Gastrocnemius medialis (tissue), 4 donors: ENCODE measurements around the gene ZRANB2. TPM values are rescaled to one million over a fixed set of nuclear protein-coding genes. Genes with fewer than 3 reads are reported as not detected.

Experiments
- ATAC-seq, 2 donors: fragments of 150-250 bp; one replicate each; pipeline ENCODE4 v1.9.1; 2016
- DNase-seq, 2 donors: peaks; one replicate each; pipeline ENCODE4 v3.0.0-alpha.2; 2019
- H3K27ac ChIP-seq, 4 donors: fragments of 200-600 bp; sonication (generic); 1 replicate in 1 of 4; 2 replicates in 3 of 4; pipeline ENCODE4 v1.5.1; 2016 to 2018; ENCODE audit warnings: mild to moderate bottlenecking in 2 of 4, moderate library complexity in 1 of 4
- H3K27me3 ChIP-seq, 3 donors: fragments of 200-600 bp; sonication (generic) in 2 of 3; 1 replicate in 1 of 3; 2 replicates in 2 of 3; pipeline versions ENCODE4 v1.5.1 to v1.6.0; 2016 to 2019; ENCODE audit warnings: mild to moderate bottlenecking in 1 of 3, moderate library complexity in 1 of 3
- H3K36me3 ChIP-seq, 2 donors: fragments of 200-600 bp; sonication (generic) in 1 of 2; one replicate each; pipeline ENCODE4 v1.5.1; 2017 to 2018
- H3K4me1 ChIP-seq, 2 donors: fragments of 200-600 bp; sonication (generic) in 1 of 2; one replicate each; pipeline ENCODE4 v1.5.1; 2016 to 2017; ENCODE audit warnings: mild to moderate bottlenecking in 2 of 2
- H3K4me3 ChIP-seq, 4 donors: fragments of 200-600 bp; sonication (generic) in 3 of 4; 1 replicate in 1 of 4; 2 replicates in 3 of 4; pipeline ENCODE4 v1.5.1; 2016 to 2019; ENCODE audit warnings: mild to moderate bottlenecking in 2 of 4
- H3K9me3 ChIP-seq, 3 donors: fragments of 200-600 bp; sonication (generic) in 2 of 3; 1 replicate in 1 of 3; 2 replicates in 2 of 3; pipeline ENCODE4 v1.5.1; 2016 to 2019
- CTCF ChIP-seq, 5 experiments: fragments of 450-650 bp in 3 of 5; fragments of 200-600 bp in 2 of 5; sonication (generic) in 2 of 5; IDR thresholded peaks in 4 of 5; conservative IDR thresholded peaks in 1 of 5; 1 replicate in 4 of 5; 2 replicates in 1 of 5; pipeline ENCODE4 v1.5.1; 2016 to 2019; ENCODE audit warnings: antibody characterized with exemption in 5 of 5, mild to moderate bottlenecking in 3 of 5, moderate library complexity in 3 of 5
- POLR2A ChIP-seq, 2 donors: fragments of 450-650 bp; IDR thresholded peaks; one replicate each; pipeline ENCODE4 v1.6.1; 2017; ENCODE audit warnings: antibody characterized with exemption in 2 of 2, mild to moderate bottlenecking in 2 of 2, moderate library complexity in 2 of 2
- in situ Hi-C, 4 donors: fragments of 200-750 bp; cut with MboI; loops; one replicate each; pipeline versions ENCODE4 v1.15.0 to v1.8.0; 2017; ENCODE audit warnings: low sequenced_read_pairs in 4 of 4
- intact Hi-C: fragments of 100-400 bp; cut with DNase I; formaldehyde crosslinking; loops from one replicate; pipeline ENCODE4 v1.15.1; 2023; ENCODE audit warnings: low total_unique reads
- total RNA-seq, 4 donors: library from RNA; depleted of rRNA; stranded (reverse); fragments of >200 nt; gene quantifications; one replicate each; pipeline versions ENCODE4 v1.1.0 to v1.2.3, GENCODE V29; 2016

Gene ZRANB2
- total RNA-seq, 4 donors from 2014 or later: 20.5 to 66.5 (median 24.1) TPM

DNA sequence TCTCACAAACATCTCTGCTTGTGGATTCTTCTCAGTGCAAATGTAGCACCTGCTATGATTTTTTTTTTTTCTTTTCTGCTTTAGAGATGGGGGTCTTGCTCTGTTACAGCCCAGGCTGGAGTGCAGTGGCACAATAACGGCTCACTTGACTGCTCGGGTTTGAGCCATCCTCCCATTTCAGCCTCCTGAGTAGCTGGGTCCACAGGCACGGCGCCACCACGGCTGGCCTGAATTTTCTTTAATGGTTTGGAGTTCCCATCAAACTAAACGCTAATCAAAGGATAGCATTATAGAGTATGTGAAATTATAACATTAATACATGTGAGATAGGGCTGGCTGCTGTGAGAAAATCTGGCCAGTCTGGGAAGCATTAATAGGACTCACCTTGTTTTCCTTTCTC, 26.0 kb downstream of the ZRANB2 start:
- H3K4me1 ChIP-seq: no peaks in the 10 kb centered on the region
- no peaks in the 10 kb centered on the region for H3K9me3 ChIP-seq
- DNase-seq: no peak
- peaks cover 0 to 19% of the 10 kb centered on the region in 2 donors for H3K36me3 ChIP-seq
- in situ Hi-C loops (loop anchor here in 3 of 4 donors (5.0 to 25.0 kb wide), 5 partner anchors 372 to 817 kb away; no protein-coding TSS in a partner anchor), intact Hi-C loops (loop anchor here (5.0 kb wide), 1 partner anchor 367 kb away; no protein-coding TSS in a partner anchor)
- H3K27ac ChIP-seq: no peak overlapping the region
- H3K27me3 ChIP-seq: peaks cover 0 to under 1% (median 0%) of the 10 kb centered on the region in 3 donors
- no peak for ATAC-seq
- H3K4me3 ChIP-seq: no peak overlapping the region
- no peak for TF ChIP-seq CTCF (IDR thresholded peaks at IDR 0.05 in 4 of 5, conservative IDR thresholded peaks at IDR 0.05 in 1 of 5)
- TF ChIP-seq POLR2A (IDR thresholded peaks at IDR 0.05): no peak

GRCh38 chr1:71054281-71054731, 26.5 kb downstream of the ZRANB2 start:
- no peaks in the 10 kb centered on the region for H3K9me3 ChIP-seq
- ATAC-seq: no peak
- peaks cover 0 to 16% of the 10 kb centered on the region in 2 donors for H3K36me3 ChIP-seq
- intact Hi-C loops: loop anchor here (5.0 kb wide), 1 partner anchor 367 kb away; no protein-coding TSS in a partner anchor
- no peak overlapping the region for H3K4me3 ChIP-seq
- in situ Hi-C loops: loop anchor here in 3 of 4 donors (5.0 to 25.0 kb wide), 5 partner anchors 372 to 817 kb away; no protein-coding TSS in a partner anchor
- H3K27ac ChIP-seq: no peak overlapping the region
- no peak for TF ChIP-seq POLR2A (IDR thresholded peaks at IDR 0.05)
- TF ChIP-seq CTCF (IDR thresholded peaks at IDR 0.05 in 4 of 5, conservative IDR thresholded peaks at IDR 0.05 in 1 of 5): no peak
- H3K4me1 ChIP-seq: no peaks in the 10 kb centered on the region
- DNase-seq: no peak
- H3K27me3 ChIP-seq: peaks cover 0 to 6% (median 0%) of the 10 kb centered on the region in 3 donors

- Histone ChIP-seq H3K36me3 (peaks cover 0 to 10% of the 10 kb centered on the region in 2 donors), H3K9me3 (no peaks in the 10 kb centered on the region), H3K4me3 (no peak overlapping the region), H3K27ac (no peak overlapping the region), H3K27me3 (peaks cover 2 to 10% (median 4%) of the 10 kb centered on the region in 3 donors), H3K4me1 (no peaks in the 10 kb centered on the region)
- intact Hi-C loops: loop anchor here (5.0 kb wide), 1 partner anchor 366 kb away; no protein-coding TSS in a partner anchor
- TF ChIP-seq CTCF (IDR thresholded peaks at IDR 0.05 in 4 of 5, conservative IDR thresholded peaks at IDR 0.05 in 1 of 5): no peak
- TF ChIP-seq POLR2A (IDR thresholded peaks at IDR 0.05): no peak
- no peak for DNase-seq
- in situ Hi-C loops: loop anchor here in 3 of 4 donors (5.0 to 25.0 kb wide), 5 partner anchors 371 to 816 kb away; no protein-coding TSS in a partner anchor
- no peak for ATAC-seq
These were observed 27.1 kb downstream of the ZRANB2 start for GRCh38 chr1:71053758-71054157.

- intact Hi-C loops (loop anchor here (5.0 kb wide), 1 partner anchor 366 kb away; no protein-coding TSS in a partner anchor), in situ Hi-C loops (loop anchor here in 3 of 4 donors (5.0 to 25.0 kb wide), 5 partner anchors 371 to 816 kb away; no protein-coding TSS in a partner anchor)
- Histone ChIP-seq H3K27ac (no peak overlapping the region), H3K27me3 (peaks cover 8 to 15% (median 9%) of the 10 kb centered on the region in 3 donors), H3K9me3 (no peaks in the 10 kb centered on the region), H3K4me3 (no peak overlapping the region), H3K36me3 (peaks cover 0 to 4% of the 10 kb centered on the region in 2 donors), H3K4me1 (no peaks in the 10 kb centered on the region)
- no peak for DNase-seq
- no peak for TF ChIP-seq POLR2A (IDR thresholded peaks at IDR 0.05)
- TF ChIP-seq CTCF (IDR thresholded peaks at IDR 0.05 in 4 of 5, conservative IDR thresholded peaks at IDR 0.05 in 1 of 5): no peak
- ATAC-seq: no peak
These were observed 27.7 kb downstream of the ZRANB2 start for GRCh38 chr1:71053146-71053545.
